ENCODE measurements around the gene MAPT. TPM values are rescaled to one million over a fixed set of nuclear protein-coding genes. Genes with fewer than 3 reads are reported as not detected.
A peak's percentile ranks its signal among the peaks of the same experiment; 100 is the strongest.

Gene MAPT
- total RNA-seq, 1 experiment from 2014 or later: 0.95 TPM

- DNase-seq (ENCODE audit: low read depth): no peak
Observed at GRCh38 chr17:45914047-45914717, 19.8 kb downstream of the MAPT start.

GRCh38 chr17:45915263-45915662 is 20.9 kb downstream of the MAPT start:
- DNase-seq (ENCODE audit: low read depth): no peak
- in situ Hi-C loops (cut with HindIII; ENCODE audit: low pct_unique_long_range_greater_than_20kb, low sequenced_read_pairs): no loop called here

More at GRCh38 chr17:45914047-45914717, 19.8 kb downstream of the MAPT start:
- in situ Hi-C loops (cut with HindIII; ENCODE audit: low pct_unique_long_range_greater_than_20kb, low sequenced_read_pairs): no loop called here

- in situ Hi-C loops (cut with HindIII; ENCODE audit: low pct_unique_long_range_greater_than_20kb, low sequenced_read_pairs): no loop called here
- DNase-seq (ENCODE audit: low read depth): no peak
Observed at GRCh38 chr17:45917081-45917480, 22.7 kb downstream of the MAPT start.

GRCh38 chr17:45918241-45918745 is 23.9 kb downstream of the MAPT start:
- in situ Hi-C loops (cut with HindIII; ENCODE audit: low pct_unique_long_range_greater_than_20kb, low sequenced_read_pairs): no loop called here
- no peak for DNase-seq (ENCODE audit: low read depth)

GRCh38 chr17:45919136-45919535 is 24.8 kb downstream of the MAPT start:
- in situ Hi-C loops (cut with HindIII; ENCODE audit: low pct_unique_long_range_greater_than_20kb, low sequenced_read_pairs): no loop called here
- DNase-seq (ENCODE audit: low read depth): no peak

GRCh38 chr17:45920083-45920482 is 25.7 kb downstream of the MAPT start:
- in situ Hi-C loops (cut with HindIII; ENCODE audit: low pct_unique_long_range_greater_than_20kb, low sequenced_read_pairs): no loop called here
- DNase-seq (ENCODE audit: low read depth): no peak

GRCh38 chr17:45923511-45924268 is 29.3 kb downstream of the MAPT start:
- in situ Hi-C loops (cut with HindIII; ENCODE audit: low pct_unique_long_range_greater_than_20kb, low sequenced_read_pairs): no loop called here
- peak; percentile 57 for DNase-seq (ENCODE audit: low read depth)

GRCh38 chr17:45924332-45924820 is 30.0 kb downstream of the MAPT start:
- in situ Hi-C loops (cut with HindIII; ENCODE audit: low pct_unique_long_range_greater_than_20kb, low sequenced_read_pairs): no loop called here
- no peak for DNase-seq (ENCODE audit: low read depth)

GRCh38 chr17:45925311-45925710 is 31.0 kb downstream of the MAPT start:
- in situ Hi-C loops (cut with HindIII; ENCODE audit: low pct_unique_long_range_greater_than_20kb, low sequenced_read_pairs): no loop called here
- DNase-seq (ENCODE audit: low read depth): no peak

GRCh38 chr17:45927247-45927646 is 32.9 kb downstream of the MAPT start:
- in situ Hi-C loops (cut with HindIII; ENCODE audit: low pct_unique_long_range_greater_than_20kb, low sequenced_read_pairs): no loop called here
- no peak for DNase-seq (ENCODE audit: low read depth)

- in situ Hi-C loops (cut with HindIII; ENCODE audit: low pct_unique_long_range_greater_than_20kb, low sequenced_read_pairs): no loop called here
Observed at GRCh38 chr17:45929344-45929743, 35.0 kb downstream of the MAPT start.

GRCh38 chr17:45930420-45930951 is 36.1 kb downstream of the MAPT start:
- in situ Hi-C loops (cut with HindIII; ENCODE audit: low pct_unique_long_range_greater_than_20kb, low sequenced_read_pairs): no loop called here
- no peak for DNase-seq (ENCODE audit: low read depth)

More at GRCh38 chr17:45929344-45929743, 35.0 kb downstream of the MAPT start:
- no peak for DNase-seq (ENCODE audit: low read depth)

- no peak for DNase-seq (ENCODE audit: low read depth)
- in situ Hi-C loops (cut with HindIII; ENCODE audit: low pct_unique_long_range_greater_than_20kb, low sequenced_read_pairs): no loop called here
Observed at GRCh38 chr17:45931677-45932076, 37.3 kb downstream of the MAPT start.

GRCh38 chr17:45934044-45934979 is 40.0 kb downstream of the MAPT start:
- no peak for DNase-seq (ENCODE audit: low read depth)
- in situ Hi-C loops (cut with HindIII; ENCODE audit: low pct_unique_long_range_greater_than_20kb, low sequenced_read_pairs): no loop called here

- in situ Hi-C loops (cut with HindIII; ENCODE audit: low pct_unique_long_range_greater_than_20kb, low sequenced_read_pairs): no loop called here
- DNase-seq (ENCODE audit: low read depth): no peak
Observed at GRCh38 chr17:45935197-45935709, 40.9 kb downstream of the MAPT start.

GRCh38 chr17:45935710-45936509 is 41.6 kb downstream of the MAPT start:
- in situ Hi-C loops (cut with HindIII; ENCODE audit: low pct_unique_long_range_greater_than_20kb, low sequenced_read_pairs): no loop called here
- DNase-seq (ENCODE audit: low read depth): no peak

- in situ Hi-C loops (cut with HindIII; ENCODE audit: low pct_unique_long_range_greater_than_20kb, low sequenced_read_pairs): no loop called here
- no peak for DNase-seq (ENCODE audit: low read depth)
Observed at GRCh38 chr17:45936610-45937009, 42.3 kb downstream of the MAPT start.

Measured in Caki2 (cell line).